COLO668 (cell line): Measurements from ENCODE around the gene IGFN1.

Experiments used
- DNase-seq: peaks from one replicate; lab custom pipeline; 2025; ENCODE audit not compliant: unreplicated experiment; lab: John Stamatoyannopoulos, UW

The IGFN1 gene

DNA sequence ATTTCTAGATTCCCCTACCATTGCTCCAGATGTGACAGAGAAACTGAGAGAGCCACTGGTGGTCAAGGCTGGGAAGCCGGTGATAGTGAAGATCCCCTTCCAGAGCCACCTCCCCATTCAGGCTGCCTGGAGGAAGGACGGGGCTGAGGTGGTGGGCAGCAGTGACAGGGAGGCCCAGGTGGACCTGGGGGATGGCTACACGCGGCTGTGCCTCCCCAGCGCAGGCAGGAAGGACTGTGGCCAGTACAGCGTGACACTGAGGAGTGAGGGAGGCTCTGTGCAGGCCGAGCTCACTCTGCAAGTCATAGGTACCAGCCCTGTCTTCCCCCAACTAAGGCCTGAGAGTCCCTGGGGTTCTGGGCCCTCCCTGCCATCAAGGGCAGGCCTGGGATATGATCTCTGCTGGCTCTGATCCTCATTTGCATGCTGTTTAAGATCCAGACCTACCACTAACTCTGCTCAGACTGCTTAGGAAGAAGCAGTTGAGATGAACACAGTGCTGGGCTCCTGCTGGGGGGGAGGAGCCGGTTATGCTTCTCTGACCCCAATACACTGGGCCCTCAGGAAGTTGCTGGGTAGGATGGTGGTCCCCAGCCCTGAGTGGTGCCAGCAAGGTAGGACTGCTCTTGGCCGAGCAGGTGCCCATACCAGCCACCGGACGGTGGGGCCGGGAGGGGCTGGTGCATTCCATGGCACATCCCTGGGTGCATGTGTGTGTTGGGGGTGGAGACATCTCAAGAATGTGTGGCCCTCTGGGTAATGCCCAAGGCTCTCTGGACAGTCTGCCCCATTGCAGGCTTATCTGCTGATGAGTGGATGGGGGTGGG is 25.1 kb downstream of the IGFN1 start:
- no peak for DNase-seq

- no peak for DNase-seq
Measured at GRCh38 chr1:201216395-201217085, 25.9 kb downstream of the IGFN1 start.

DNA sequence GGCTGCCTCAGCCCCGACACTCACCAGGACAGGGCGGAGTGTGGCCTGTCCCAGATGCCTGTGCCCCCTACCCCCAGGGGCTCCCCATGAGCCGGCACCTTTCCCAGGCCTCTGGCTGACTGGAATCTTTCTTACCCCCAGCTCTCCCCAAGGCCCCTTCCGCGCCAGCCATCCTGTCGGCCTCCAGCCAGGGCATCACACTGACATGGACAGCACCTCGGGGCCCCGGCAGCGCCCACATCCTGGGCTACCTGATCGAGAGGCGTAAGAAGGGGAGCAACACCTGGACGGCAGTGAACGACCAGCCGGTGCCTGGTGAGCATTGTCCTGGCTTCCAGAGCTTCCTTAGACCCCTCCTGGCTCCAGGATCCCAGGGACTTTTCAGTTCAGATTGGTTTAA is 26.5 kb downstream of the IGFN1 start:
- no peak for DNase-seq

GRCh38 chr1:201217851-201218250 is 27.2 kb downstream of the IGFN1 start:
- no peak for DNase-seq

GRCh38 chr1:201218409-201218808 is 27.8 kb downstream of the IGFN1 start:
- DNase-seq = no peak

GRCh38 chr1:201219481-201220387 is 29.1 kb downstream of the IGFN1 start:
- DNase-seq = peak; percentile 79

GRCh38 chr1:201220388-201220715 is 29.7 kb downstream of the IGFN1 start:
- DNase-seq = no peak

DNA sequence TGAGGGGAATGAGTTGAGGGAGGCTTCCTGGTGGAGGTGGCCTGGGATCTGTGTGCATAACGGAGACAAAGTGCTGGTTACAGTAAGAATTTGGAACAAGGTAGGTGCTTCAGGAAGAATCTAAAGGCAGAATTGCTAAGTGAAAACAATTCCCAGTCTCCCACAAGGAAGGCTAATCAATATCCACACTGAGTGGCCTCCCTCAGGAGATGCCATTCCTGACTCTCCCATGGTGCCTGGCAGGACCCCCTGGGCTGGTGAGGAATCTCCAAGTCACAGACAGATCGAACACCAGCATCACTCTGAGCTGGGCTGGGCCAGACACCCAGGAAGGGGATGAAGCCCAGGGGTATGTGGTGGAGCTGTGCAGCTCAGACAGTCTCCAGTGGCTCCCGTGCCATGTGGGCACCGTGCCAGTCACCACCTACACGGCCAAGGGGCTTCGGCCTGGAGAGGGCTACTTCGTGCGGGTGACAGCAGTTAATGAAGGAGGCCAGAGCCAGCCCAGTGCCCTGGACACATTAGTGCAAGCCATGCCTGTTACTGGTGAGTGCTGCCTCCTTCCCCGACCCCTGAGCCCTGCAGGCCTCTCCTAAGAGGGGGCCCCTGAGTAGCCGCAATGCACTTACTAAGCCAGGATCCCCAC is 30.7 kb downstream of the IGFN1 start:
- no peak for DNase-seq

GRCh38 chr1:201222125-201222524 is 31.5 kb downstream of the IGFN1 start:
- no peak for DNase-seq

- DNase-seq = no peak
Measured at GRCh38 chr1:201223852-201224665, 33.4 kb downstream of the IGFN1 start.

- no peak for DNase-seq
Measured at GRCh38 chr1:201224666-201225370, 34.2 kb downstream of the IGFN1 start.

GRCh38 chr1:201226178-201226514 is 35.5 kb downstream of the IGFN1 start:
- DNase-seq = no peak

DNA sequence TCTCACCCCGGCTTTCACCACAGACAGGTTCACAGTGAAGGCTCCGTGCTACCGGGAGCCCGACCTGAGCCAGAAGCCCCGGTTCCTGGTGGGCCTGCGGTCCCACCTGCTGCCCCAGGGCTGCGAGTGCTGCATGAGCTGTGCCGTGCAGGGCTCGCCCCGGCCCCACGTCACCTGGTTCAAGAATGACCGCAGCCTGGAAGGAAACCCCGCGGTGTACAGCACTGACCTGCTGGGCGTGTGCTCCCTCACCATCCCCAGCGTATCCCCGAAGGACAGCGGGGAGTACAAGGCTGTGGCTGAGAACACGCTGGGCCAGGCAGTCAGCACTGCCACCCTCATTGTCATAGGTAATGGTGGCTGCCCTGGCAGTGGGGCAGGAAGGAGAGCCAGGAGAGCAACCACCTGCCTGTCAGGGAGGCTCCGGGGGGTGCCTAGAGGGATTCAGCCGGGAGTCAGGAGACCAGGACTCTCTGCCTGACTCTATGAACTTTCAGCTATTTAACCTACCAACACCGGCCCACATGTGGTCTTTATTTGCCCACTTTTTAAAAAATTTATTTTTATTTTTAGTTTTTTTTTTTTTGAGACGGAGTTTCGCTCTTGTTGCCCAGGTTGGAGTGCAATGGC is 36.4 kb downstream of the IGFN1 start:
- DNase-seq = no peak

GRCh38 chr1:201228011-201228983 is 37.7 kb downstream of the IGFN1 start:
- DNase-seq = no peak

DNA sequence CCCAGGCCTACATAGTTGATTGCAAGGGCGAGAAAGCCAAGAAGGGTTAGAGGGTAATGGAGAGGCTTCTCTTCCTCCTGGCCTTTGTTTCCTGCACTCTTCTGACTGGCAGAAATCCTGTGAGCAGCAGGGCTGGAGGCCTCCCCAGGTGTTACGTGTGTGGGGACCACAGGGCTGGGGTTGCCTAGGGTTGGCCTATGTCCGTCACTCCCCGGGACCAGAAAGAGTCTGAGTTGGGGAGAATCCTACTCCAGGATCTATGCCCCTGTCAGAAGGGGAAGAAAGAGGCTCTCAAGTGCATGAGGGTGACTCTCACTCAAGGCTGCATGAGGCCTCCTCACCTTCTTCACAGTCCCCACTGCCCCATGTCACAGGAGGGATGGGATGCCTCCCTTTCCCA is 38.5 kb downstream of the IGFN1 start:
- DNase-seq = no peak

- DNase-seq = no peak
Measured at GRCh38 chr1:201229771-201230635, 39.4 kb downstream of the IGFN1 start.

GRCh38 chr1:201230676-201231075 is 40.1 kb downstream of the IGFN1 start:
- no peak for DNase-seq
